HEK293 (cell line): ENCODE data around the gene IGSF21.
A peak's percentile ranks its signal among the peaks of the same experiment; 100 is the strongest.

Source experiments
- CTCF ChIA-PET: fragments of 350-600 bp; formaldehyde crosslinking; extraction: SDS; loops from one replicate; lab custom pipeline; 2021; ENCODE audit warnings: antibody characterized with exemption; lab: Yijun Ruan, JAX
- POLR2A ChIA-PET: fragments of 300-600 bp; formaldehyde crosslinking; extraction: SDS; loops from one replicate; lab custom pipeline; 2020; ENCODE audit warnings: antibody characterized with exemption, inconsistent platforms; lab: Yijun Ruan, JAX
- H3K27ac ChIP-seq: fragments of 200-500 bp; sonication (Bioruptor generic); 2 replicates; pipeline ENCODE4 v1.5.1; 2014; ENCODE audit warnings: low read depth, low read length, control low read depth, inconsistent platforms; ENCODE audit errors: extremely low read depth
- H3K36me3 ChIP-seq, 2 experiments: fragments of 200-500 bp in 1 of 2; sonication (Bioruptor generic) in 1 of 2; 1 replicate in 1 of 2; 2 replicates in 1 of 2; pipeline ENCODE4 v1.5.1; 2014 to 2017; ENCODE audit warnings: inconsistent platforms in 2 of 2, low read length in 2 of 2; ENCODE audit not compliant: control insufficient read depth in 2 of 2, insufficient read depth in 1 of 2
- H3K4me1 ChIP-seq: fragments of 200-500 bp; sonication (Bioruptor generic); 2 replicates; pipeline ENCODE4 v1.5.1; 2014; ENCODE audit warnings: mild to moderate bottlenecking, low read length, inconsistent platforms; ENCODE audit not compliant: control insufficient read depth, insufficient read depth
- H3K4me3 ChIP-seq: 2 replicates; pipeline ENCODE4 v1.5.1; 2011; ENCODE audit warnings: low read depth, mild to moderate bottlenecking, control low read depth, low read length, moderate library complexity
- H3K9me3 ChIP-seq: fragments of 200-500 bp; sonication (Bioruptor generic); 2 replicates; pipeline ENCODE4 v1.5.1; 2014; ENCODE audit warnings: low read depth, low read length, inconsistent platforms; ENCODE audit not compliant: control insufficient read depth, insufficient read depth
- HOXD13 ChIP-seq: sonication (generic); formaldehyde crosslinking; IDR thresholded peaks from 2 replicates; pipeline ENCODE4 v1.8.0; 2022; ENCODE audit warnings: missing genetic modification reagents, borderline replicate concordance
- KLF16 ChIP-seq: fragments of 450-650 bp; formaldehyde crosslinking; IDR thresholded peaks from 2 replicates; pipeline ENCODE4 v1.5.1; 2017; ENCODE audit warnings: missing biosample characterization, missing genetic modification characterization
- PRDM10 ChIP-seq: fragments of 450-650 bp; formaldehyde crosslinking; IDR thresholded peaks from 2 replicates; pipeline ENCODE4 v1.5.1; 2016; ENCODE audit warnings: missing biosample characterization, missing genetic modification characterization
- SCRT2 ChIP-seq: fragments of 450-650 bp; formaldehyde crosslinking; IDR thresholded peaks from 2 replicates; pipeline ENCODE4 v1.5.1; 2016; ENCODE audit warnings: missing biosample characterization, missing genetic modification characterization
- ZBTB1 ChIP-seq: fragments of 450-650 bp; formaldehyde crosslinking; IDR thresholded peaks from 2 replicates; pipeline ENCODE4 v1.5.1; 2016; ENCODE audit warnings: missing biosample characterization, missing genetic modification characterization
- ZFHX2 ChIP-seq: fragments of 450-650 bp; formaldehyde crosslinking; conservative IDR thresholded peaks from 2 replicates; pipeline ENCODE4 v1.5.1; 2016; ENCODE audit warnings: missing biosample characterization, missing genetic modification characterization
- ZIC2 ChIP-seq: fragments of 450-650 bp; formaldehyde crosslinking; IDR thresholded peaks from 2 replicates; pipeline ENCODE4 v1.5.1; 2016; ENCODE audit warnings: missing biosample characterization, missing genetic modification characterization
- ZNF112 ChIP-seq: fragments of 450-650 bp; formaldehyde crosslinking; IDR thresholded peaks from 2 replicates; pipeline ENCODE4 v1.5.0; 2017; ENCODE audit warnings: missing biosample characterization, missing genetic modification characterization
- ZNF140 ChIP-seq: fragments of 450-650 bp; formaldehyde crosslinking; IDR thresholded peaks from 2 replicates; pipeline ENCODE4 v1.5.1; 2016; ENCODE audit warnings: missing biosample characterization, missing genetic modification characterization
- ZNF16 ChIP-seq: fragments of 450-650 bp; formaldehyde crosslinking; IDR thresholded peaks from 2 replicates; pipeline ENCODE4 v1.5.1; 2016; ENCODE audit warnings: low read depth, missing biosample characterization, missing genetic modification characterization
- ZNF184 ChIP-seq: fragments of 450-650 bp; IDR thresholded peaks from 2 replicates; pipeline ENCODE4 v1.5.1; 2018; ENCODE audit warnings: missing biosample characterization, mild to moderate bottlenecking, missing genetic modification characterization
- ZNF223 ChIP-seq: fragments of 450-650 bp; formaldehyde crosslinking; IDR thresholded peaks from 2 replicates; pipeline ENCODE4 v1.5.1; 2016; ENCODE audit warnings: missing biosample characterization, missing genetic modification characterization
- ZNF274 ChIP-seq, 2 experiments: fragments of 200-500 bp in 1 of 2; fragments of 450-650 bp in 1 of 2; sonication (Bioruptor generic) in 1 of 2; formaldehyde crosslinking in 1 of 2; IDR thresholded peaks; 2 replicates each; pipeline versions ENCODE4 v1.5.1 to v1.6.1; 2014 to 2016; ENCODE audit warnings: borderline replicate concordance in 1 of 2, inconsistent platforms in 1 of 2, low read length in 1 of 2, missing biosample characterization in 1 of 2, missing genetic modification characterization in 1 of 2
- ZNF292 ChIP-seq: fragments of 450-650 bp; formaldehyde crosslinking; IDR thresholded peaks from 2 replicates; pipeline ENCODE4 v1.5.1; 2016; ENCODE audit warnings: low read depth, missing biosample characterization, missing genetic modification characterization, borderline replicate concordance
- ZNF324 ChIP-seq: fragments of 450-650 bp; formaldehyde crosslinking; IDR thresholded peaks from 2 replicates; pipeline ENCODE4 v1.5.1; 2016; ENCODE audit warnings: missing biosample characterization, missing genetic modification characterization
- ZNF529 ChIP-seq: fragments of 450-650 bp; formaldehyde crosslinking; IDR thresholded peaks from 2 replicates; pipeline ENCODE4 v1.5.1; 2017; ENCODE audit warnings: missing genetic modification characterization, missing biosample characterization; ENCODE audit not compliant: insufficient replicate concordance
- ZNF530 ChIP-seq: fragments of 450-650 bp; formaldehyde crosslinking; IDR thresholded peaks from 2 replicates; pipeline ENCODE4 v1.5.1; 2016; ENCODE audit warnings: low read depth, missing biosample characterization, missing genetic modification characterization
- ZNF549 ChIP-seq: fragments of 450-650 bp; IDR thresholded peaks from 2 replicates; pipeline ENCODE4 v1.5.1; 2018; ENCODE audit warnings: missing biosample characterization, missing genetic modification characterization, mild to moderate bottlenecking, inconsistent platforms, moderate library complexity
- ZNF600 ChIP-seq: fragments of 450-650 bp; formaldehyde crosslinking; IDR thresholded peaks from 2 replicates; pipeline ENCODE4 v1.5.1; 2016; ENCODE audit warnings: missing biosample characterization, missing genetic modification characterization
- ZNF639 ChIP-seq: fragments of 450-650 bp; formaldehyde crosslinking; IDR thresholded peaks from 2 replicates; pipeline ENCODE4 v1.5.1; 2016; ENCODE audit warnings: missing biosample characterization, missing genetic modification characterization
- ZNF660 ChIP-seq: fragments of 450-650 bp; IDR thresholded peaks from 2 replicates; pipeline ENCODE4 v1.5.1; 2018; ENCODE audit warnings: missing biosample characterization, mild to moderate bottlenecking, missing genetic modification characterization
- ZNF707 ChIP-seq: fragments of 450-650 bp; formaldehyde crosslinking; IDR thresholded peaks from 2 replicates; pipeline ENCODE4 v1.5.1; 2016; ENCODE audit warnings: missing biosample characterization, missing genetic modification characterization
- ZNF785 ChIP-seq: fragments of 450-650 bp; formaldehyde crosslinking; IDR thresholded peaks from 2 replicates; pipeline ENCODE4 v1.5.1; 2016; ENCODE audit warnings: missing biosample characterization, missing genetic modification characterization
- ZNF843 ChIP-seq: fragments of 450-650 bp; formaldehyde crosslinking; IDR thresholded peaks from 2 replicates; pipeline ENCODE4 v1.5.1; 2016; ENCODE audit warnings: missing biosample characterization, missing genetic modification characterization
- TF ChIP-seq, protein P1 (sequence below): IDR thresholded peaks from 2 replicates; pipeline ENCODE4 v1.6.1; 2011; ENCODE audit warnings: mild to moderate bottlenecking, low read depth, low read length, borderline replicate concordance

The IGSF21 gene

DNA sequence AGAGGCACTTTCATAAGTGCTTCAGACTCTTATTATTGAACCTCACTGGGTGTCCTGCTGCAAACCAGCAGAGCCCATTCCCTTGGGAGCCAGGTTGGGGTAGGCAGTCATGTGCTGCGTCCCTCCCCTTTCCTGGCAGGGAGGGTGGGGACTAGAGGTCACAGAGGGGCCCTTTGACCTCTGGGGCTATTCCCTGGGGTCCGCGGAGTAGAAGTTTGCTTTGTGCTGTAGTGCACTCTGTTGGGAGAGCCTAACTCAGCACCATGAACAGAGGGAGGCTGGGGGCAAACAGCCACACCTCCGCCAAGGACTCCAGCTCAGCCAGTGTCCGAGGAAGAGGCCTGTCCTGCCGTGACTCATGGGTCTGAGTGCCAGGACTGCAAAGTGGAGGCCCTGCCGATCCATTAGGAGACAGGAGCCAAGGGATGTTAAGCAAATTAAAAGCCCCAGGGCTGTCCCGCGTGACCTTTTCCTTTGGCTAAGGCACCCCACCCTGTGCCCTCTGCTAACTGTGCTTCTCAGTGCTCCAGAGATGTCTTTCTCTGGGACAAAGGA is 3.0 kb upstream of the IGSF21 start:
- Histone ChIP-seq H3K9me3 (no peaks in the 10 kb centered on the region), H3K27ac (no peak overlapping the region), H3K36me3 (no peaks in the 10 kb centered on the region), H3K4me3 (no peak overlapping the region), H3K4me1 (no peaks in the 10 kb centered on the region; the same call in 1 of the 2 replicates)
- POLR2A ChIA-PET = no interaction called here
- CTCF ChIA-PET = interaction anchor here (0.9 to 1.7 kb wide), 2 partner anchors 10 to 182 kb away, joined by 3 read pairs; no protein-coding TSS in a partner anchor
- TF ChIP-seq ZNF140 (tag by site-specific recombination) (no peak), ZIC2 (no peak), ZNF707 (tag by site-specific recombination) (no peak), ZNF529 (tag by site-specific recombination) (no peak), ZNF660 (tag by site-specific recombination) (no peak), ZFHX2 (tag by site-specific recombination) (no peak), ZNF292 (tag by site-specific recombination) (no peak), PRDM10 (no peak)

GRCh38 chr1:18105196-18105595 is 2.4 kb upstream of the IGSF21 start:
- Histone ChIP-seq H3K9me3 (no peaks in the 10 kb centered on the region), H3K27ac (no peak overlapping the region), H3K36me3 (no peaks in the 10 kb centered on the region), H3K4me3 (no peak overlapping the region), H3K4me1 (no peaks in the 10 kb centered on the region; the same call in 1 of the 2 replicates)
- POLR2A ChIA-PET = no interaction called here
- TF ChIP-seq ZNF16 (tag by site-specific recombination) = no peak
- no peak for TF ChIP-seq ZNF324 (tag by site-specific recombination)
- TF ChIP-seq ZNF785 (tag by site-specific recombination) = no peak
- CTCF ChIA-PET = interaction anchor here (1.7 kb wide), 1 partner anchor 182 kb away, joined by 3 read pairs; no protein-coding TSS in a partner anchor

DNA sequence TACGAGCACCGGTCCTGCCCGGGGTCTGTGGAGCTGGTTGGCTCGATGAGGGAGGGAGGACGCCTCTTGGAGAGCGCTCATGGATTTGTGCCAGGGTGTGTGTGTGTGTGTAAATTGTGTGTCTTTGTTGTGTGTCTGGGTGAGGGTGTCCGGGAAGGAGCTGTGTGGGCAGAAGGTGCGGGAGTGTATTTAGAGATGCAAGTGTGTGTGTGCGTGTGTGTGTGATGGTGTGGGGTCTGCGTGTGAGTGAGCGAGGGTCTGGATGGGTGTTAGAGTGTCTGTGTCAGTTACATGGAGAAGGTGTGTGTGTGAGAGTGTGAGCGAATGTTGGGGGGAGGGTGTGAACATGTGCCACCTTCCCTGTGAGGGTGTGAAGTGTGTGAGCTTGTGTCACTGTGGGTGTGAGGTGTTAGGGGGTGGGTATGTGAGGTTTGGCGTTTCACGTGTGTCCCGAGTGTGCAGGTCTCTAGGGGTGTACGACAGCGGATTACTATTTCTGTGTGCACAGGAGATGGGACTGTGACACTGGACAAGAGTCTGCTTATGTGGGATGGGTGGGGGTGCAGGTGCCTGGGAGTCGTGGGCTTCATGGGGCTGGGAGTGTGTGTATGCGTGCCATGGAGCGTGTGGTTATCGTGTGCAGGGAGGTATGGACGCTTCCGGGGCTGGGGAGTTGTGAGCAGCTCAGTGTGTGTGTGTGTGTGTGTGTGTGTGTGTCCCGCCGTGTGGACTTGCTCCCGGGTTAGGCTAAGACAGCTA is 880 bp downstream of the IGSF21 start:
- H3K4me1 ChIP-seq = no peaks in the 10 kb centered on the region; the same call in 1 of the 2 replicates
- ChIA-PET CTCF (interaction anchor here (0.8 to 2.1 kb wide), 6 partner anchors 8 to 448 kb away, joined by 3 to 7 read pairs (median 4); no protein-coding TSS in a partner anchor), POLR2A (no interaction called here)
- H3K27ac ChIP-seq = no peak overlapping the region; the same call in 1 of the 2 replicates
- H3K36me3 ChIP-seq = no peaks in the 10 kb centered on the region
- no peaks in the 10 kb centered on the region for H3K9me3 ChIP-seq
- H3K4me3 ChIP-seq = no peak overlapping the region
- no peak for TF ChIP-seq ZNF600
- peak; percentile 58; the same call in 1 of the 2 replicates for TF ChIP-seq ZNF639 (tag by site-specific recombination)
- TF ChIP-seq ZNF843 = no peak
- no peak for TF ChIP-seq ZNF549 (tag by site-specific recombination)
- TF ChIP-seq KLF16 (tag by site-specific recombination) = no peak
- no peak for TF ChIP-seq SCRT2 (tag by site-specific recombination)
- no peak for TF ChIP-seq HOXD13 (CRISPR knock-in tag)
- no peak for TF ChIP-seq ZBTB1 (tag by site-specific recombination)
- TF ChIP-seq ZNF274 (IDR thresholded peaks at IDR 0.05; ENCODE audit: low read length) = no peak
- TF ChIP-seq ZNF274 (tag by site-specific recombination; IDR thresholded peaks at IDR 0.05; ENCODE audit: borderline replicate concordance) = no peak
- no peak; the same call in 1 of the 2 replicates for TF ChIP-seq ZNF223 (tag by site-specific recombination)
- no peak for TF ChIP-seq ZNF530 (tag by site-specific recombination)
- no peak for TF ChIP-seq ZNF184 (tag by site-specific recombination)
- TF ChIP-seq, protein P1, sequence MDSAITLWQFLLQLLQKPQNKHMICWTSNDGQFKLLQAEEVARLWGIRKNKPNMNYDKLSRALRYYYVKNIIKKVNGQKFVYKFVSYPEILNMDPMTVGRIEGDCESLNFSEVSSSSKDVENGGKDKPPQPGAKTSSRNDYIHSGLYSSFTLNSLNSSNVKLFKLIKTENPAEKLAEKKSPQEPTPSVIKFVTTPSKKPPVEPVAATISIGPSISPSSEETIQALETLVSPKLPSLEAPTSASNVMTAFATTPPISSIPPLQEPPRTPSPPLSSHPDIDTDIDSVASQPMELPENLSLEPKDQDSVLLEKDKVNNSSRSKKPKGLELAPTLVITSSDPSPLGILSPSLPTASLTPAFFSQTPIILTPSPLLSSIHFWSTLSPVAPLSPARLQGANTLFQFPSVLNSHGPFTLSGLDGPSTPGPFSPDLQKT = no peak
- 0 out of 2 replicates have a peak, but pooled peaks have one; percentile 15 for TF ChIP-seq ZNF112 (tag by site-specific recombination)
